H1 (cell line): ENCODE results near the gene CLCC1. TPM values are rescaled to one million over a fixed set of nuclear protein-coding genes. Genes with fewer than 3 reads are reported as not detected.

ENCODE experiments used
- CTCF ChIA-PET: fragments of 300-600 bp; sonication (Branson Sonifier 250); formaldehyde crosslinking; loops from one replicate; lab custom pipeline; 2021; ENCODE audit not compliant: partially characterized antibody; lab: Charles Lee
- POLR2A ChIA-PET: fragments of 300-600 bp; sonication (Branson Sonifier 250); formaldehyde crosslinking; loops from one replicate; lab custom pipeline; 2021; ENCODE audit warnings: inconsistent platforms; ENCODE audit not compliant: partially characterized antibody; lab: Charles Lee
- DNase-seq, 2 experiments: peaks; one replicate each; pipeline versions ENCODE4 v3.0.0 to v3.0.0-alpha.2; 2010 to 2022; ENCODE audit warnings: low spot score in 2 of 2, low read depth in 1 of 2, mixed read lengths in 1 of 2
- FAIRE-seq: peaks from 2 replicates; lab custom pipeline; 2011; peaks lifted over from hg19 to GRCh38; lab: Jason Lieb, UNC
- H2AFZ ChIP-seq: 2 replicates; pipeline ENCODE4 v1.8.1; 2012; ENCODE audit warnings: low read length, inconsistent platforms
- H2AK5ac ChIP-seq: 2 replicates; pipeline ENCODE4 v1.6.1; 2013; ENCODE audit warnings: low read depth, low read length
- H2BK120ac ChIP-seq: replicated peaks from 2 replicates; pipeline ENCODE3; 2013; ENCODE audit warnings: low read depth, low read length, inconsistent platforms
- H2BK12ac ChIP-seq: 2 replicates; pipeline ENCODE4 v1.6.1; 2013; ENCODE audit warnings: low read depth, low read length
- H2BK15ac ChIP-seq: 2 replicates; pipeline ENCODE4 v1.6.1; 2013; ENCODE audit warnings: low read length
- H2BK20ac ChIP-seq: 2 replicates; pipeline ENCODE4 v1.6.1; 2013; ENCODE audit warnings: low read length
- H2BK5ac ChIP-seq: 2 replicates; pipeline ENCODE4 v1.6.1; 2013; ENCODE audit warnings: low read depth, low read length
- H3K14ac ChIP-seq: 2 replicates; pipeline ENCODE4 v1.6.1; 2013; ENCODE audit warnings: inconsistent platforms; ENCODE audit not compliant: insufficient read length
- H3K18ac ChIP-seq: 2 replicates; pipeline ENCODE4 v1.6.1; 2013; ENCODE audit warnings: low read length; ENCODE audit errors: extremely low read depth
- H3K23ac ChIP-seq: 2 replicates; pipeline ENCODE4 v1.6.1; 2013; ENCODE audit warnings: inconsistent platforms; ENCODE audit not compliant: insufficient read length
- H3K23me2 ChIP-seq: 2 replicates; pipeline ENCODE4 v1.6.1; 2013; ENCODE audit warnings: low read depth, low read length
- H3K27ac ChIP-seq: 2 replicates; pipeline ENCODE4 v1.6.1; 2011; ENCODE audit warnings: low read depth, low read length, inconsistent platforms
- H3K27me3 ChIP-seq, 4 experiments: replicated peaks in 1 of 4; 1 replicate in 1 of 4; 2 replicates in 3 of 4; pipeline versions ENCODE4 v1.6.1 to v1.8.1; 2011 to 2013; ENCODE audit warnings: low read length in 3 of 4, mild to moderate bottlenecking in 3 of 4, inconsistent platforms in 2 of 4, mixed read lengths in 2 of 4, moderate library complexity in 1 of 4; ENCODE audit not compliant: control insufficient read depth in 3 of 4, insufficient read depth in 3 of 4; ENCODE audit errors: extremely low read depth in 1 of 4
- H3K36me3 ChIP-seq, 4 experiments: 2 replicates each; pipeline versions ENCODE4 v1.6.1 to v1.8.1; 2011 to 2013; ENCODE audit warnings: mild to moderate bottlenecking in 4 of 4, low read length in 3 of 4, moderate library complexity in 2 of 4, control low read depth in 1 of 4, inconsistent platforms in 1 of 4; ENCODE audit not compliant: insufficient read depth in 4 of 4, control insufficient read depth in 2 of 4
- H3K4ac ChIP-seq: replicated peaks from 2 replicates; pipeline ENCODE3; 2013; ENCODE audit warnings: low read length, low read depth, mixed read lengths, inconsistent platforms; ENCODE audit not compliant: insufficient read length
- H3K4me1 ChIP-seq, 4 experiments: replicated peaks in 1 of 4; 1 replicate in 1 of 4; 2 replicates in 3 of 4; pipeline versions ENCODE4 v1.6.1 to v1.8.1; 2011 to 2013; ENCODE audit warnings: low read length in 3 of 4, inconsistent platforms in 2 of 4, mixed read lengths in 1 of 4; ENCODE audit not compliant: insufficient read depth in 4 of 4, control insufficient read depth in 3 of 4
- H3K4me2 ChIP-seq, 2 experiments: 2 replicates each; pipeline versions ENCODE4 v1.6.1 to v1.8.1; 2011 to 2013; ENCODE audit warnings: low read depth in 2 of 2, low read length in 2 of 2, control low read depth in 1 of 2, inconsistent platforms in 1 of 2, mild to moderate bottlenecking in 1 of 2; ENCODE audit not compliant: insufficient read depth in 1 of 2
- H3K4me3 ChIP-seq, 4 experiments: fragments of 200-600, 300-600 bp in 1 of 4; sonication (generic), shearing (Covaris generic), sonication (Bioruptor Twin) in 1 of 4; 2 replicates each; pipeline versions ENCODE4 v1.5.1 to v1.8.1; 2011 to 2016; ENCODE audit warnings: low read length in 4 of 4, low read depth in 3 of 4, control low read depth in 2 of 4, inconsistent platforms in 2 of 4, mild to moderate bottlenecking in 2 of 4, mixed read lengths in 1 of 4, moderate library complexity in 1 of 4; ENCODE audit not compliant: insufficient read depth in 2 of 4; ENCODE audit errors: extremely low read depth in 1 of 4
- H3K56ac ChIP-seq: replicated peaks from 2 replicates; pipeline ENCODE3; 2013; ENCODE audit warnings: low read depth, mild to moderate bottlenecking, mixed read lengths, low read length, inconsistent platforms; ENCODE audit not compliant: insufficient read length
- H3K79me1 ChIP-seq: 2 replicates; pipeline ENCODE4 v1.6.1; 2013; ENCODE audit warnings: low read depth, low read length, control low read depth
- H3K79me2 ChIP-seq, 2 experiments: 2 replicates each; pipeline versions ENCODE4 v1.6.1 to v1.8.1; 2012 to 2013; ENCODE audit warnings: low read length in 2 of 2, mild to moderate bottlenecking in 2 of 2, inconsistent platforms in 1 of 2; ENCODE audit not compliant: insufficient read depth in 2 of 2, control insufficient read depth in 1 of 2
- H3K9ac ChIP-seq, 4 experiments: replicated peaks in 1 of 4; 1 replicate in 1 of 4; 2 replicates in 3 of 4; pipeline versions ENCODE4 v1.6.1 to v1.8.1; 2011 to 2013; ENCODE audit warnings: low read depth in 3 of 4, low read length in 3 of 4, control low read depth in 2 of 4, mild to moderate bottlenecking in 2 of 4, moderate library complexity in 2 of 4, inconsistent platforms in 1 of 4; ENCODE audit errors: extremely low read depth in 1 of 4
- H3K9me3 ChIP-seq, 2 experiments: 2 replicates each; pipeline versions ENCODE4 v1.6.1 to v1.8.1; 2012 to 2013; ENCODE audit warnings: mild to moderate bottlenecking in 2 of 2, moderate library complexity in 2 of 2, control low read depth in 1 of 2, inconsistent platforms in 1 of 2, low read depth in 1 of 2, low read length in 1 of 2, mixed read lengths in 1 of 2; ENCODE audit not compliant: insufficient read depth in 2 of 2
- H4K20me1 ChIP-seq, 2 experiments: replicated peaks in 1 of 2; 2 replicates each; pipeline versions ENCODE3 to v1.8.1; 2011 to 2013; ENCODE audit warnings: inconsistent platforms in 2 of 2, low read length in 2 of 2, mild to moderate bottlenecking in 1 of 2; ENCODE audit not compliant: insufficient read depth in 2 of 2, control insufficient read depth in 1 of 2
- H4K5ac ChIP-seq: 2 replicates; pipeline ENCODE4 v1.6.1; 2013; ENCODE audit warnings: low read length, low read depth, mixed read lengths, inconsistent platforms; ENCODE audit not compliant: insufficient read length
- H4K8ac ChIP-seq: 2 replicates; pipeline ENCODE4 v1.8.0; 2013; ENCODE audit warnings: mild to moderate bottlenecking, moderate library complexity, low read length, inconsistent platforms; ENCODE audit not compliant: insufficient read depth; ENCODE audit errors: extremely low read depth
- H4K91ac ChIP-seq: replicated peaks from 2 replicates; pipeline ENCODE3; 2013; ENCODE audit warnings: low read length, mixed read lengths, inconsistent platforms; ENCODE audit not compliant: insufficient read length
- CBX5 ChIP-seq: fragments of 300-800, 300-1000 bp; sonication (generic); IDR thresholded peaks from 2 replicates; pipeline ENCODE4 v1.7.1; 2016; ENCODE audit warnings: antibody characterized with exemption, low read length, low read depth
- EGR1 ChIP-seq: IDR thresholded peaks from 2 replicates; pipeline ENCODE4 v1.6.1; 2011; ENCODE audit warnings: low read depth, low read length, borderline replicate concordance
- KDM4A ChIP-seq: IDR thresholded peaks from one replicate; pipeline ENCODE4 v1.7.1; 2012; ENCODE audit warnings: low read depth, mild to moderate bottlenecking, moderate library complexity, low read length, inconsistent platforms; ENCODE audit not compliant: severe bottlenecking
- TAF1 ChIP-seq: IDR thresholded peaks from 2 replicates; pipeline ENCODE4 v1.6.1; 2011; ENCODE audit warnings: mild to moderate bottlenecking, low read depth, low read length
- WGBS, 2 experiments: shearing (Covaris generic) in 1 of 2; methylation state at CpG; one replicate each; pipeline versions ENCODE4 v1.1.6 to v1.1.7; 2013 to 2015; ENCODE audit warnings: low lambda C conversion rate in 2 of 2, mixed read lengths in 2 of 2, inconsistent platforms in 1 of 2, low coverage in 1 of 2, missing lambda C conversion rate in 1 of 2; ENCODE audit not compliant: insufficient replicate concordance in 2 of 2, insufficient coverage in 1 of 2, insufficient read length in 1 of 2; ENCODE audit errors: extremely low coverage in 1 of 2, missing lambda C conversion rate in 1 of 2; 5-methylcytosine and 5-hydroxymethylcytosine counted together
- long read RNA-seq, 2 experiments: library from RNA in 1 of 2; library from capped mRNA in 1 of 2; stranded (forward); transcript quantifications; one replicate each; pipeline ENCODE4 v2.0.0, GENCODE V29; 2021; ENCODE audit warnings: inconsistent platforms in 1 of 2
- polyA minus RNA-seq, 3 experiments: library from RNA; depleted of rRNA, polyadenylated mRNA; stranded (reverse); fragments of >200 nt; gene quantifications; 1 replicate in 2 of 3; 2 replicates in 1 of 3; pipeline ENCODE4 v1.2.3, GENCODE V29; 2011
- polyA plus RNA-seq, 7 experiments: library from polyadenylated mRNA; depleted of rRNA in 3 of 7; stranded (reverse) in 5 of 7; unstranded in 2 of 7; fragments of >200 nt in 5 of 7; fragments of 200-250 nt in 2 of 7; gene quantifications; 1 replicate in 5 of 7; 2 replicates in 1 of 7; 4 replicates in 1 of 7; pipeline versions ENCODE4 v1.2.1 to v1.2.3, GENCODE V29; 2011 to 2013; ENCODE audit warnings: missing spikeins in 2 of 7, mixed read lengths in 2 of 7
- total RNA-seq: library from RNA; stranded (reverse); fragmentation: NEBNext Ultra II Directional; extraction: Animal tissue kit (Norgen Biotek cat#: 25700); gene quantifications from 2 replicates; pipeline ENCODE4 v1.2.1, GENCODE V29; 2021
- TF ChIP-seq, protein P1 (sequence below): IDR thresholded peaks from 2 replicates; pipeline ENCODE4 v1.6.1; 2012; ENCODE audit warnings: inconsistent platforms

Gene CLCC1, protein sequence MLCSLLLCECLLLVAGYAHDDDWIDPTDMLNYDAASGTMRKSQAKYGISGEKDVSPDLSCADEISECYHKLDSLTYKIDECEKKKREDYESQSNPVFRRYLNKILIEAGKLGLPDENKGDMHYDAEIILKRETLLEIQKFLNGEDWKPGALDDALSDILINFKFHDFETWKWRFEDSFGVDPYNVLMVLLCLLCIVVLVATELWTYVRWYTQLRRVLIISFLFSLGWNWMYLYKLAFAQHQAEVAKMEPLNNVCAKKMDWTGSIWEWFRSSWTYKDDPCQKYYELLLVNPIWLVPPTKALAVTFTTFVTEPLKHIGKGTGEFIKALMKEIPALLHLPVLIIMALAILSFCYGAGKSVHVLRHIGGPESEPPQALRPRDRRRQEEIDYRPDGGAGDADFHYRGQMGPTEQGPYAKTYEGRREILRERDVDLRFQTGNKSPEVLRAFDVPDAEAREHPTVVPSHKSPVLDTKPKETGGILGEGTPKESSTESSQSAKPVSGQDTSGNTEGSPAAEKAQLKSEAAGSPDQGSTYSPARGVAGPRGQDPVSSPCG
- total RNA-seq (20.6 and 23.8 TPM in 2 replicates), polyA plus RNA-seq (2011; rRNA removed) (5.2 and 8.1 TPM in 2 replicates), polyA minus RNA-seq (2011; rRNA and poly(A)+ RNA removed) (8.4 and 11.0 TPM in 2 replicates)
- polyA plus RNA-seq (2011; cell fraction: cytosol; rRNA removed): 13.0 TPM
- 9.0 TPM for polyA plus RNA-seq (2011; cell fraction: nucleus; rRNA removed)
- 11.6 to 19.3 TPM (median 12.8 TPM) in 4 replicates for polyA plus RNA-seq (2012, experiment 1 of 2)
- 1.3 TPM for polyA plus RNA-seq (2012, experiment 2 of 2)
- 28.4 TPM for polyA plus RNA-seq (2013, experiment 1 of 2)
- polyA plus RNA-seq (2013, experiment 2 of 2): 38.3 TPM
- polyA minus RNA-seq (2011; cell fraction: cytosol; rRNA and poly(A)+ RNA removed): 7.0 TPM
- polyA minus RNA-seq (2011; cell fraction: nucleus; rRNA and poly(A)+ RNA removed): 9.7 TPM
- long read RNA-seq, experiment 1, partial matches to known transcripts: 4 of 11 reads
- long read RNA-seq, experiment 1, other reads (novel, unspliced or antisense): 7 of 11 reads
- long read RNA-seq, experiment 2, full-length matches to known transcripts: 8 of 21 reads
- long read RNA-seq, experiment 2, partial matches to known transcripts: 3 of 21 reads
- long read RNA-seq, experiment 2, other reads (novel, unspliced or antisense): 10 of 21 reads

DNA sequence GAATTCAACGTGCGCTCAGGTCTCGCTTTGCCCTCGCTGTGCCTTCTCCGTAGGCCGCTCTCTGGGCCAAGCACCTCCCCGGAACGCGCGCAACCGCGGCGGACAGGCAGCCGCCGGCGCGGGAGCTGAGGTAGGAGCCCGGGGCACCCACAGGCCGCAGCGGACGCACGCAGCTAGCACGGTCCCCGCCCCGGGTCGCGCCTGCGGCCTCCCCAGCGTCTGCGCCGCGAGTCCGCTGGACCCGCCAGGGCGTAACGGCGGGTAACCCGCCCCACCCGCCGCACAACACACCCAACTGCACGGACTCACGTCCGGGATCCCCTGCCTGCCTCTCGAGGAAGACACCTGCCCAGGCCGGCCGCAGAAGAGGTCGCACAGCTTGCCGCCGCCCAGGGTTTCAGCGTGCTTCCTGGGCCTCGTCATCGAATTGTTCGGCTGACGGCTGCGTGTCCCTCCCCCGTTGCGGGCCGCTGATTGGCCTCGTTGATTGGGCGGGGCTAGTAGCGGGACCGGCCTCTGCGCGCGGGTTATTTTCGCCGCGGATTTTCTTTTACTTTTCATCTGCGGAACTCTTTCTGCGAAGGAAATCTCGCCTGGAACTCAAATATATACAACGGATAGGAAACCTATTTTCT lies at the start of gene CLCC1:
CLCC1 (minus strand) TSS at position 433 of the 635 bp plus-strand sequence. CDS start 13,047 bp downstream, outside the sequence.
- Histone ChIP-seq H2BK5ac (peak within 1 kb of the TSS; percentile 81; the same call in 1 of the 2 replicates), H3K79me2 (peaks cover 0 to 20% of the 10 kb centered on the region in 2 experiments; a peak in 2 of 4 replicates), H2AFZ (peak within 1 kb of the TSS; percentile 80; the same call in 1 of the 2 replicates), H3K9me3 (no peaks in the 10 kb centered on the region), H3K4me3 (peak within 1 kb of the TSS; percentile 77 to 91 (median 82)), H4K20me1 (peaks cover 0 to 3% of the 10 kb centered on the region in 2 experiments), H2BK120ac (no peak within 1 kb of the TSS), H2BK12ac (0 out of 2 replicates have a peak within 1 kb of the TSS, but pooled peaks have one; percentile 27), H4K8ac (peak within 1 kb of the TSS; percentile 87), H3K9ac (peak within 1 kb of the TSS; percentile 61 to 79 (median 71)), H2BK15ac (0 out of 2 replicates have a peak within 1 kb of the TSS, but pooled peaks have one; percentile 46), H3K4ac (no peak within 1 kb of the TSS), H4K5ac (peak within 1 kb of the TSS; percentile 83), H2BK20ac (no peak within 1 kb of the TSS), H3K4me1 (no peaks in the 10 kb centered on the region; a peak in 2 of 7 replicates), H3K27me3 (no peaks in the 10 kb centered on the region), H3K27ac (peak within 1 kb of the TSS; percentile 63; the same call in 1 of the 2 replicates), H3K36me3 (peaks cover 0 to 6% (median 0%) of the 10 kb centered on the region in 4 experiments; a peak in 1 of 8 replicates), H3K23ac (no peak within 1 kb of the TSS), H3K79me1 (peaks cover 4% of the 10 kb centered on the region; the same call in 1 of the 2 replicates), H3K23me2 (peaks cover 2% of the 10 kb centered on the region; the same call in 1 of the 2 replicates), H3K18ac (peak within 1 kb of the TSS; percentile 83), H4K91ac (peak within 1 kb of the TSS; percentile 81), H3K56ac (peak within 1 kb of the TSS; percentile 30), H2AK5ac (0 out of 2 replicates have a peak within 1 kb of the TSS, but pooled peaks have one; percentile 5), H3K4me2 (peak within 1 kb of the TSS; percentile 76 to 82), H3K14ac (no peak within 1 kb of the TSS)
- no peak for FAIRE-seq
- DNase-seq: peak; percentile 70 to 89
- WGBS, 2 experiments: 1% methylated on average over 61 of the region's 72 CpGs; no CpG with 5 or more reads in 1 of the 2 experiments
- CTCF ChIA-PET: interaction anchor here (0.7 to 1.7 kb wide), 3 partner anchors 10 to 526 kb away, joined by 3 to 5 read pairs (median 4); no protein-coding TSS in a partner anchor
- POLR2A ChIA-PET: interaction anchor here (0.6 to 1.7 kb wide), 3 partner anchors 15 to 151 kb away, joined by 3 to 13 read pairs (median 9); partner anchors contain the start of gene ELAPOR1
- TF ChIP-seq, protein P1, sequence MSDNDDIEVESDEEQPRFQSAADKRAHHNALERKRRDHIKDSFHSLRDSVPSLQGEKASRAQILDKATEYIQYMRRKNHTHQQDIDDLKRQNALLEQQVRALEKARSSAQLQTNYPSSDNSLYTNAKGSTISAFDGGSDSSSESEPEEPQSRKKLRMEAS: peak; percentile 89
- TF ChIP-seq KDM4A (peak; percentile 92), TAF1 (peak; percentile 76), CBX5 (no peak), EGR1 (no peak)
